HG03066 (cell line): ENCODE measurements around the gene ABCA12.
A peak's percentile ranks its signal among the peaks of the same experiment; 100 is the strongest.

Source experiments
- ATAC-seq: cut with Tn5 transposase; IDR thresholded peaks from one replicate; pipeline ENCODE4 v1.9.1; 2021; ENCODE audit warnings: low read depth; ENCODE audit not compliant: unreplicated experiment

The ABCA12 gene

GRCh38 chr2:215136669-215137328 lies 1.6 kb downstream of the ABCA12 start:
- peak; percentile 49 for ATAC-seq

- no peak for ATAC-seq
Observed at GRCh38 chr2:215120401-215120800, 18.0 kb downstream of the ABCA12 start.

- ATAC-seq, result no peak
Observed at GRCh38 chr2:215119847-215120246, 18.6 kb downstream of the ABCA12 start.

- ATAC-seq, result no peak
Observed at GRCh38 chr2:215110918-215111317, 27.5 kb downstream of the ABCA12 start.

GRCh38 chr2:215107216-215108056 lies 31.0 kb downstream of the ABCA12 start:
- ATAC-seq, result no peak

GRCh38 chr2:215105607-215106354 lies 32.6 kb downstream of the ABCA12 start:
- ATAC-seq, result no peak

GRCh38 chr2:215104226-215104625 lies 34.2 kb downstream of the ABCA12 start:
- no peak for ATAC-seq

GRCh38 chr2:215098875-215099274 lies 39.6 kb downstream of the ABCA12 start:
- ATAC-seq, result no peak

- no peak for ATAC-seq
Observed at GRCh38 chr2:215084080-215084479, 54.3 kb downstream of the ABCA12 start.

GRCh38 chr2:215083146-215083545 lies 55.3 kb downstream of the ABCA12 start:
- no peak for ATAC-seq

- ATAC-seq, result no peak
Observed at GRCh38 chr2:215082446-215082845, 56.0 kb downstream of the ABCA12 start.

- ATAC-seq, result no peak
Observed at GRCh38 chr2:215080545-215080944, 57.9 kb downstream of the ABCA12 start.

GRCh38 chr2:215071676-215072075 lies 66.8 kb downstream of the ABCA12 start:
- no peak for ATAC-seq

GRCh38 chr2:215068399-215068798 lies 70.0 kb downstream of the ABCA12 start:
- no peak for ATAC-seq

- no peak for ATAC-seq
Observed at GRCh38 chr2:215066124-215066523, 72.3 kb downstream of the ABCA12 start.

- no peak for ATAC-seq
Observed at GRCh38 chr2:215063526-215063925, 74.9 kb downstream of the ABCA12 start.

- ATAC-seq, result no peak
Observed at GRCh38 chr2:215060861-215061536, 77.4 kb downstream of the ABCA12 start.

- no peak for ATAC-seq
Observed at GRCh38 chr2:215059724-215060123, 78.7 kb downstream of the ABCA12 start.

GRCh38 chr2:215055891-215056290 lies 82.5 kb downstream of the ABCA12 start:
- ATAC-seq, result no peak

GRCh38 chr2:215052810-215053209 lies 85.6 kb downstream of the ABCA12 start:
- ATAC-seq, result no peak

GRCh38 chr2:215052404-215052803 lies 86.0 kb downstream of the ABCA12 start:
- no peak for ATAC-seq
